Body of pancreas (tissue), 4 donors: ENCODE measurements around the gene PTPRD. TPM values are rescaled to one million over a fixed set of nuclear protein-coding genes. Genes with fewer than 3 reads are reported as not detected.

Experiments
- ATAC-seq: fragments of 150-250 bp; one replicate; pipeline ENCODE4 v1.9.1; 2016
- DNase-seq, 4 donors: peaks; one replicate each; pipeline ENCODE4 v3.0.0-alpha.2; 2019
- H3K27ac ChIP-seq, 4 donors: fragments of 200-600 bp; sonication (generic); 1 replicate in 3 of 4; 2 replicates in 1 of 4; pipeline versions ENCODE4 v1.5.1 to v1.6.1; 2016 to 2019; ENCODE audit warnings: mild to moderate bottlenecking in 1 of 4, mixed read lengths in 1 of 4, moderate library complexity in 1 of 4
- H3K27me3 ChIP-seq, 2 donors: fragments of 200-600 bp; sonication (generic); one replicate each; pipeline ENCODE4 v1.6.0; 2016; ENCODE audit warnings: mild to moderate bottlenecking in 1 of 2
- H3K36me3 ChIP-seq, 2 donors: fragments of 200-600 bp; sonication (generic); replicated peaks in 1 of 2; 2 replicates each; pipeline ENCODE4 v1.5.1; 2016; ENCODE audit warnings: low read depth in 2 of 2; ENCODE audit not compliant: insufficient read depth in 1 of 2
- H3K4me1 ChIP-seq: fragments of 200-600 bp; sonication (generic); one replicate; pipeline ENCODE4 v1.6.0; 2016
- H3K4me3 ChIP-seq, 2 donors: fragments of 200-600 bp; sonication (generic); 1 replicate in 1 of 2; 2 replicates in 1 of 2; pipeline ENCODE4 v1.5.1; 2016 to 2019
- H3K9me3 ChIP-seq, 3 donors: fragments of 200-600 bp; sonication (generic); 1 replicate in 2 of 3; 2 replicates in 1 of 3; pipeline ENCODE4 v1.5.1; 2016
- CTCF ChIP-seq, 7 experiments: fragments of 450-650 bp in 4 of 7; fragments of 200-600 bp in 3 of 7; sonication (generic) in 3 of 7; IDR thresholded peaks; one replicate each; pipeline ENCODE4 v1.5.1; 2016 to 2019; ENCODE audit warnings: antibody characterized with exemption in 7 of 7
- POLR2A ChIP-seq, 3 donors: fragments of 450-650 bp; IDR thresholded peaks; one replicate each; pipeline ENCODE4 v1.6.1; 2016; ENCODE audit warnings: antibody characterized with exemption in 3 of 3, mild to moderate bottlenecking in 2 of 3
- WGBS, 2 donors: methylation state at CpG; one replicate each; pipeline ENCODE4 v1.1.5; 2017; 5-methylcytosine and 5-hydroxymethylcytosine counted together
- intact Hi-C: fragments of 100-400 bp; cut with DNase I; formaldehyde crosslinking; loops from one replicate; pipeline ENCODE4 v1.15.1; 2023
- total RNA-seq, 2 donors: library from RNA; depleted of rRNA; stranded (reverse); fragments of >200 nt; gene quantifications; one replicate each; pipeline ENCODE4 v1.1.0, GENCODE V29; 2016

The PTPRD gene
- total RNA-seq, 2 donors from 2014 or later, result 4.3 to 4.9 TPM

- DNase-seq, result no peak
- WGBS, 2 donors, result 27 to 34% methylated on average over 1 of the region's 1 CpG
- H3K27me3 ChIP-seq, result no peaks in the 10 kb centered on the region
- H3K4me1 ChIP-seq, result no peaks in the 10 kb centered on the region
- TF ChIP-seq CTCF (IDR thresholded peaks at IDR 0.05) (no peak), POLR2A (IDR thresholded peaks at IDR 0.05) (no peak)
- no peaks in the 10 kb centered on the region for H3K9me3 ChIP-seq
- no peak for ATAC-seq
- intact Hi-C loops, result no loop called here
- no peak overlapping the region for H3K27ac ChIP-seq
- H3K36me3 ChIP-seq, result no peaks in the 10 kb centered on the region
- H3K4me3 ChIP-seq, result no peak overlapping the region
Observed at GRCh38 chr9:9565700-9566099, 1047.1 kb downstream of the PTPRD start.

GRCh38 chr9:9563817-9564216 lies 1049.0 kb downstream of the PTPRD start:
- Histone ChIP-seq H3K4me3 (no peak overlapping the region), H3K27me3 (no peaks in the 10 kb centered on the region), H3K27ac (no peak overlapping the region), H3K36me3 (no peaks in the 10 kb centered on the region), H3K4me1 (no peaks in the 10 kb centered on the region), H3K9me3 (no peaks in the 10 kb centered on the region)
- DNase-seq (no peak), ATAC-seq (no peak)
- intact Hi-C loops, result no loop called here
- TF ChIP-seq CTCF (IDR thresholded peaks at IDR 0.05) (no peak), POLR2A (IDR thresholded peaks at IDR 0.05) (no peak)

GRCh38 chr9:9560382-9561035 lies 1052.3 kb downstream of the PTPRD start:
- Histone ChIP-seq H3K27me3 (no peaks in the 10 kb centered on the region), H3K9me3 (no peaks in the 10 kb centered on the region), H3K4me3 (no peak overlapping the region), H3K27ac (no peak overlapping the region), H3K36me3 (no peaks in the 10 kb centered on the region), H3K4me1 (no peaks in the 10 kb centered on the region)
- 67 to 73% methylated on average over 11 of the region's 11 CpGs for WGBS, 2 donors
- TF ChIP-seq POLR2A (IDR thresholded peaks at IDR 0.05) (no peak), CTCF (IDR thresholded peaks at IDR 0.05) (no peak)
- ATAC-seq (no peak), DNase-seq (peak in 1 of 4 donors; percentile 1)
- intact Hi-C loops, result no loop called here

GRCh38 chr9:9558907-9559306 lies 1053.9 kb downstream of the PTPRD start:
- DNase-seq (no peak), ATAC-seq (no peak)
- H3K9me3 ChIP-seq, result no peaks in the 10 kb centered on the region
- intact Hi-C loops, result no loop called here
- no peak overlapping the region for H3K27ac ChIP-seq
- H3K36me3 ChIP-seq, result no peaks in the 10 kb centered on the region
- no peaks in the 10 kb centered on the region for H3K27me3 ChIP-seq
- TF ChIP-seq POLR2A (IDR thresholded peaks at IDR 0.05) (no peak), CTCF (IDR thresholded peaks at IDR 0.05) (no peak)
- WGBS, 2 donors, result 80 to 90% methylated on average over 5 to 7 of the region's 7 CpGs
- H3K4me3 ChIP-seq, result no peak overlapping the region
- no peaks in the 10 kb centered on the region for H3K4me1 ChIP-seq

- H3K27me3 ChIP-seq, result no peaks in the 10 kb centered on the region
- WGBS, 2 donors, result 63 to 68% methylated on average over 5 of the region's 5 CpGs
- no peaks in the 10 kb centered on the region for H3K9me3 ChIP-seq
- H3K4me3 ChIP-seq, result no peak overlapping the region
- no peak overlapping the region for H3K27ac ChIP-seq
- intact Hi-C loops, result no loop called here
- no peak for DNase-seq
- no peak for ATAC-seq
- no peak for TF ChIP-seq CTCF (IDR thresholded peaks at IDR 0.05)
- no peak for TF ChIP-seq POLR2A (IDR thresholded peaks at IDR 0.05)
- no peaks in the 10 kb centered on the region for H3K4me1 ChIP-seq
- no peaks in the 10 kb centered on the region for H3K36me3 ChIP-seq
Observed at GRCh38 chr9:9557804-9558334, 1054.9 kb downstream of the PTPRD start.
